Keratinocyte (primary cell): ENCODE results near the gene SNW1. TPM values are rescaled to one million over a fixed set of nuclear protein-coding genes. Genes with fewer than 3 reads are reported as not detected.

ENCODE experiments used
- DNase-seq: peaks from one replicate; pipeline ENCODE4 v3.0.0-alpha.2; 2011; ENCODE audit warnings: low read depth, missing footprints, low spot score
- FAIRE-seq: peaks from 2 replicates; lab custom pipeline; 2011; peaks lifted over from hg19 to GRCh38; lab: Jason Lieb, UNC
- H2AFZ ChIP-seq: 2 replicates; pipeline ENCODE4 v1.6.0; 2012; ENCODE audit warnings: low read length, control low read depth, inconsistent platforms; ENCODE audit not compliant: control insufficient read depth
- H3K27ac ChIP-seq: 2 replicates; pipeline ENCODE4 v1.5.1; 2011; ENCODE audit warnings: low read length; ENCODE audit not compliant: control insufficient read depth, insufficient read depth
- H3K27me3 ChIP-seq: 3 replicates; pipeline ENCODE4 v1.6.0; 2011; ENCODE audit warnings: low read length; ENCODE audit not compliant: control insufficient read depth, insufficient read depth; ENCODE audit errors: extremely low read depth
- H3K36me3 ChIP-seq, 2 experiments: 2 replicates in 1 of 2; 3 replicates in 1 of 2; pipeline ENCODE4 v1.5.1; 2011; ENCODE audit warnings: low read length in 2 of 2, mild to moderate bottlenecking in 1 of 2; ENCODE audit not compliant: control insufficient read depth in 2 of 2, insufficient read depth in 2 of 2; ENCODE audit errors: extremely low read depth in 1 of 2
- H3K4me1 ChIP-seq: 3 replicates; pipeline ENCODE4 v1.5.1; 2011; ENCODE audit warnings: low read length; ENCODE audit not compliant: control insufficient read depth, insufficient read depth; ENCODE audit errors: extremely low read depth
- H3K4me2 ChIP-seq: 3 replicates; pipeline ENCODE4 v1.6.0; 2011; ENCODE audit warnings: low read depth, low read length; ENCODE audit not compliant: control insufficient read depth, insufficient read depth; ENCODE audit errors: extremely low read depth
- H3K4me3 ChIP-seq, 3 experiments: fragments of 200-600 bp in 1 of 3; sonication (generic) in 1 of 3; 2 replicates in 2 of 3; 3 replicates in 1 of 3; pipeline ENCODE4 v1.5.1; 2011 to 2016; ENCODE audit warnings: low read length in 3 of 3, mild to moderate bottlenecking in 3 of 3, control low read depth in 2 of 3, inconsistent platforms in 1 of 3, low read depth in 1 of 3, mixed read lengths in 1 of 3, mixed run types in 1 of 3, moderate library complexity in 1 of 3; ENCODE audit not compliant: control insufficient read depth in 2 of 3, insufficient read depth in 2 of 3; ENCODE audit errors: extremely low read depth in 1 of 3
- H3K79me2 ChIP-seq: 2 replicates; pipeline ENCODE4 v1.6.0; 2012; ENCODE audit warnings: low read length; ENCODE audit not compliant: control insufficient read depth, insufficient read depth
- H3K9ac ChIP-seq: 3 replicates; pipeline ENCODE4 v1.6.0; 2011; ENCODE audit warnings: low read length; ENCODE audit not compliant: control insufficient read depth, insufficient read depth; ENCODE audit errors: extremely low read depth
- H3K9me1 ChIP-seq: 3 replicates; pipeline ENCODE4 v1.6.0; 2011; ENCODE audit warnings: low read length; ENCODE audit not compliant: control insufficient read depth, insufficient read depth; ENCODE audit errors: extremely low read depth
- H3K9me3 ChIP-seq: 2 replicates; pipeline ENCODE4 v1.5.1; 2012; ENCODE audit warnings: low read depth, low read length; ENCODE audit not compliant: control insufficient read depth
- H4K20me1 ChIP-seq: 3 replicates; pipeline ENCODE4 v1.6.0; 2011; ENCODE audit warnings: low read length; ENCODE audit not compliant: control insufficient read depth, insufficient read depth; ENCODE audit errors: extremely low read depth
- CTCF ChIP-seq, 3 experiments: IDR thresholded peaks in 1 of 3; conservative IDR thresholded peaks in 1 of 3; optimal IDR thresholded peaks in 1 of 3; 2 replicates in 2 of 3; 3 replicates in 1 of 3; pipeline versions ENCODE3 to v1.5.1; 2011; ENCODE audit warnings: low read length in 3 of 3, mild to moderate bottlenecking in 3 of 3, moderate library complexity in 2 of 3, control low read depth in 1 of 3, inconsistent platforms in 1 of 3; ENCODE audit not compliant: insufficient read depth in 2 of 3; ENCODE audit errors: extremely low read depth in 1 of 3
- EZH2 ChIP-seq: IDR thresholded peaks from one replicate; pipeline ENCODE4 v1.6.1; 2012; ENCODE audit warnings: inconsistent platforms, mild to moderate bottlenecking, low read length, moderate library complexity
- dilution Hi-C: fragments of 300-500 bp; cut with MboI; formaldehyde crosslinking; loops from one replicate; pipeline ENCODE4 v1.7.0; 2020; ENCODE audit warnings: low sequenced_read_pairs; ENCODE audit not compliant: extremely low pct_ligation_motif_present
- polyA minus RNA-seq, 3 experiments: library from RNA; depleted of rRNA, polyadenylated mRNA; stranded (reverse); fragments of >200 nt; gene quantifications; 1 replicate in 1 of 3; 2 replicates in 1 of 3; 3 replicates in 1 of 3; pipeline ENCODE4 v1.2.3, GENCODE V29; 2011
- polyA plus RNA-seq, 5 experiments: library from polyadenylated mRNA; depleted of rRNA in 3 of 5; stranded (reverse) in 3 of 5; stranded (forward) in 1 of 5; unstranded in 1 of 5; fragments of >200 nt; gene quantifications; 1 replicate in 1 of 5; 2 replicates in 3 of 5; 3 replicates in 1 of 5; pipeline versions ENCODE4 v1.2.1 to v1.2.3, GENCODE V29; 2011 to 2012; ENCODE audit warnings: missing spikeins in 2 of 5, low read depth in 1 of 5, low replicate concordance in 1 of 5

The SNW1 gene
- 28.4 to 52.5 TPM (median 51.2 TPM) in 3 replicates for polyA plus RNA-seq
- polyA plus RNA-seq (2011; ENCODE audit: low read depth), result 108 TPM
- polyA plus RNA-seq (2011; cell fraction: cytosol; rRNA removed), result 34.2 and 49.1 TPM in 2 replicates
- polyA plus RNA-seq (2011; cell fraction: nucleus; rRNA removed), result 48.0 and 57.1 TPM in 2 replicates
- polyA plus RNA-seq (2012; ENCODE audit: low replicate concordance), result 49.9 and 57.7 TPM in 2 replicates
- 4.5 to 26.1 TPM (median 23.2 TPM) in 3 replicates for polyA minus RNA-seq
- polyA minus RNA-seq (2011; cell fraction: cytosol; rRNA and poly(A)+ RNA removed), result 37.4 TPM
- polyA minus RNA-seq (2011; cell fraction: nucleus; rRNA and poly(A)+ RNA removed), result 10.3 and 21.8 TPM in 2 replicates

- Histone ChIP-seq H3K9me1 (no peaks in the 10 kb centered on the region), H3K27ac (peak within 1 kb of the TSS; percentile 94), H3K4me2 (peak within 1 kb of the TSS; percentile 83), H3K79me2 (peaks cover 53% of the 10 kb centered on the region), H2AFZ (peak within 1 kb of the TSS; percentile 97), H3K4me1 (peaks cover 14% of the 10 kb centered on the region), H3K9ac (peak within 1 kb of the TSS; percentile 98), H3K9me3 (no peaks in the 10 kb centered on the region), H4K20me1 (no peaks in the 10 kb centered on the region), H3K27me3 (no peaks in the 10 kb centered on the region), H3K4me3 (peak within 1 kb of the TSS; percentile 80 to 99 (median 93)), H3K36me3 (peaks cover under 1 to 4% of the 10 kb centered on the region in 2 experiments)
- TF ChIP-seq CTCF (optimal IDR thresholded peaks at IDR 0.05 in 1 of 3, IDR thresholded peaks at IDR 0.05 in 1 of 3, conservative IDR thresholded peaks at IDR 0.05 in 1 of 3; ENCODE audit: extremely low read depth in 1 of 3, insufficient read depth in 2 of 3, low read length in 3 of 3), result no peak
- no peak for TF ChIP-seq EZH2
- DNase-seq (no peak), FAIRE-seq (peak; percentile 87)
- dilution Hi-C loops, result no loop called here
Measured at GRCh38 chr14:77760381-77761204, at the start of gene SNW1. Gene SNW1 (minus strand): TSS chr14:77761156. CDS start chr14:77761127, 29 bp downstream.

GRCh38 chr14:77809011-77809410, 48.1 kb upstream of the SNW1 start:
- H3K27me3 ChIP-seq, result no peaks in the 10 kb centered on the region
- no peak overlapping the region for H3K9ac ChIP-seq
- TF ChIP-seq EZH2, result no peak
- no peak for TF ChIP-seq CTCF (optimal IDR thresholded peaks at IDR 0.05 in 1 of 3, IDR thresholded peaks at IDR 0.05 in 1 of 3, conservative IDR thresholded peaks at IDR 0.05 in 1 of 3; ENCODE audit: extremely low read depth in 1 of 3, insufficient read depth in 2 of 3, low read length in 3 of 3)
- no peaks in the 10 kb centered on the region for H3K4me1 ChIP-seq
- no peak overlapping the region for H3K27ac ChIP-seq
- DNase-seq (no peak), FAIRE-seq (no peak)
- no peaks in the 10 kb centered on the region for H3K9me3 ChIP-seq
- no peaks in the 10 kb centered on the region for H3K79me2 ChIP-seq
- dilution Hi-C loops, result no loop called here
- no peaks in the 10 kb centered on the region for H3K36me3 ChIP-seq
- no peaks in the 10 kb centered on the region for H3K9me1 ChIP-seq
- H3K4me2 ChIP-seq, result no peak overlapping the region
- H2AFZ ChIP-seq, result no peak overlapping the region
- no peak overlapping the region for H3K4me3 ChIP-seq
- H4K20me1 ChIP-seq, result no peaks in the 10 kb centered on the region
